Fibroblast of the conjunctiva (primary cell): ENCODE measurements around the gene HERPUD2.
"Not testable (repeated sequence)": the region's sequence is repeated elsewhere in the genome, so short reads cannot be mapped to it uniquely, and the experiment has no call there.

Experiments
- DNase-seq: peaks from one replicate; pipeline ENCODE4 v3.0.0-alpha.2; 2010; ENCODE audit warnings: low read depth

Gene HERPUD2

GRCh38 chr7:35714407-35714806, 19.5 kb upstream of the HERPUD2 start:
- DNase-seq, result no peak

DNA sequence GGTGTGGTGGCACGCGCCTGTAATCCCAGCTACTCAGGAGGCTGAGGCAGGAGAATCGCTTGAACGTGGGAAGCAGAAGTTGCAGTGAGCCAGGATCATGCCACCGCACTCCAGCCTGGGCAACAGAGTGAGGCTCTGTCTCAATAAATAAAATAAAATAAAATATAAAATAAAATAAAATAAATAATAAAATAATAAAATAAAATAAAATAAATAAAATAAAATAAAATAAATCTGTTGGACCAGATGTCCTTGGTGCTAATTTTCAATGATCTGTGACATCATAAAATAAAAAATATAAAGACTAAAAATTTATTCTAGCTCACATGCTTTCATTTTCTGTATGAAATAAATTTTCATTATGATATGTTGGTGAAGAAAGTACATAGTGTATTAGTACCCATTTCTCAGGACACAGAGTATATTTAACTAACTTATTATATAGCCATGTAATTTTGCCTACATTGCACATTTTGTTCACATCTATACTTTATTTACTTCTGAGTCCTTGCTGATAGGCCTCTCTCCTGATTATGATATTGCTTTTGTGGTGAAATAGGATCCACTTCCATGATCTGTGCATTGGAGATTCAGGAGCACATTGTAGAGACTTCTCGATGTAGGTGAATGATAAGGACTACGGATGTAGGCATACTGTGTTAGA, 17.8 kb upstream of the HERPUD2 start:
- no peak for DNase-seq

DNA sequence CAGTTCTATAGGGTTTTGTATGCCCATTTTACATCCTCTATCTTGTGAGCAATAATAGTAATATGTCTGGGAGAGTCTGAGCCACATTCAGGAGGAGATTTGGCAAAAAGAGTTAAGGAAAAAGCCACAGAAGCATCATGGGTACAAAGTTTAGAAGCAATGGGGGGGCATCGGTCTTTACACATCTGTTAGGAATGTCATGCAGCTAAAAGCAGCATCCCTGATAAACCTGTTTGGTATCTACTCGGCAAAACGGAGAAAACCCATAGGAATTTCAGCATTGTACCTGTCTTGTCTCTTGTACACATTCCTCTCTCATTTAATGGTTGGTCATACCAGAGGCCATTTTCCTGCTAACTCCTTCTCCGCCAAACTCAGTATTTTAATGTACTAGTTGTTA, 12.5 kb upstream of the HERPUD2 start:
- DNase-seq, result no peak

DNA sequence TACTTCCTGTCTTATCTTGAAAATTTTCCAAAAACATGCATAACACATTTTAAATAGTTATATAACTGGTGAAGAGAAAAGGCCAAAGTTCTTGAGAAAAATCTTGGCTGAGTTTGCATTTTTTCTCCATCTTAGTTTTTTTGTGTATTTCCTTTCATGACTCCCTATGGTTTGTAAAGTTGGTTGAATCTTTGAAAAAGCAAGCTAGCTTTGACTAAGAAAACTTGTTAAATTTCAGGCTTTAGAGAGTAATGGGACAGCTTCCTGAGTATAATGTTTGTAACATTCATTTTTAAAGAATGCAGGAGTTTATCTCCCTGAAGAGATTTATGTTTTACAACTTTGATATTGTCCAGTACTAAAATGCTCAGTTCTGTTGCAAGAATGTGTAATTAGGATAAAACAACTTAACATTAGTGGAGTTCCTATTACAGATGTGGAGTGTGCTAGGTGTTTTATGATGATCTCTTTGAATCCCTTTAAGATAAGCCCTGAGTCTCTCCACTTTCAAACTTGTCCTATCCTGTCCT, 11.1 kb upstream of the HERPUD2 start:
- no peak for DNase-seq

DNA sequence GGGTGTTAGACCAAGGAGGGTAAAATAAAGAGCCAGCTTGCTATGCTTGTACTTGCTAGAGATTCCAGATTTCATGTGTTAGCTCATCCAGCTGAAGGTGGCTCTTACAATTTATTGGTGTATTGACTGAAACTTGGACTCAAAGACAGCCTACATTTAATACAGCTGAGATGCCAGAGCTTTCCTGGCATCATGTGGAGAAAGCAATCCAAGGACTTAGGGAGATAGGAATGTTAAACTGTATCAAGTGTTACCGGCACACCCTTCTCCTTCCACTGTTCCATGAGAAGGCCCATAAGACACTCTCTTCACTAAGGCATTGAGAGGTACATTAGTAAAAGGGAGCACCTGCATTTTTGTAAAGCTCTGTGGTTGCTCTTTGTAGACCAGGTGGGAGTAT, 9.3 kb upstream of the HERPUD2 start:
- DNase-seq, result no peak

- DNase-seq, result no peak
These were observed 7.6 kb upstream of the HERPUD2 start for GRCh38 chr7:35702541-35702940.

DNA sequence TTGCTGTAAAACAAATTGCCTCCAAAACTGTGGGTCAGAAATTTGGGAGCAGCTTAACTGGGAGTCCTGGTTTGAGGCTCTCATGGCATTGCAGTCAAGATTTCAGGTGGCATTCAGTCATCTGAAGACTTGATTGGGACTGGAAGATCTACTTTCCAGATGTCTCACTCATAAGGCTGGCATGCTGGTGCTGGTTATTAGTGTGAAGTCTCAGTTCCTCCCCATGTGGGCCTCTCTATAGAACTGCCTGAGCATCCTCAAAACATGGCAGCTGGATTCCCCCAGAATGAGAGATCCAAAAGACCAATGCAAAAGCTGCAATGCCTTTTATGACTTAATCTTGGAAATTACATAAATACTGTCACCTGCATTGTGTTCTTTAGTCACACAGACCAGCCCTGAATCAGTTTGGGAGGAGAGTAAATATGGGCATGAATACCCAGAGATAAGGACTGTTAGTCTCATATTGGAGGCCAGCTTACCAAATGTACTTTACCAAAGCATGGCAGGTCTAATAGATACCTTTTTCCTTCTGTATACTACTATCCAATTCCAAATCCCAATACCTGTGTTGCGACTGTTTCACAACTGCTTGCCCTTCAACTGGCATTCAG, 6.5 kb upstream of the HERPUD2 start:
- no peak for DNase-seq

DNA sequence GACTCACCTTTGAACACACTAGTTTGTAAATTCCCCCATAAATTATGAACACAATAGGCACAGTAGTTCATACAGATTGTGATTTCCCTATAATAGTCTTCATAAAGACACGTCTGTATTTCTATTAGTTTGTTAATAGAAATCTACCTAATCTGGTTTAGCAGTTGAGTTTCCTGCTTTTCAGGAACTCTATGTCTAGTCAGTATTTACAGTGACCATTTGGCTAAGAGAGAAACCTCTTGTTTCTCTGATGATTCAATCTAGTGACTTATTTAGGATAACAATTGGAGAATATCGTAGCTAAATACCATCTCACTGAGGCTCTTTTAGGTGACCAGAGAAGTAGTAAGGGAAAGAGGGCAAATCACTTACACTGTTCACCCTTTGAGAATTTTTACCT, 5.9 kb upstream of the HERPUD2 start:
- no peak for DNase-seq

DNA sequence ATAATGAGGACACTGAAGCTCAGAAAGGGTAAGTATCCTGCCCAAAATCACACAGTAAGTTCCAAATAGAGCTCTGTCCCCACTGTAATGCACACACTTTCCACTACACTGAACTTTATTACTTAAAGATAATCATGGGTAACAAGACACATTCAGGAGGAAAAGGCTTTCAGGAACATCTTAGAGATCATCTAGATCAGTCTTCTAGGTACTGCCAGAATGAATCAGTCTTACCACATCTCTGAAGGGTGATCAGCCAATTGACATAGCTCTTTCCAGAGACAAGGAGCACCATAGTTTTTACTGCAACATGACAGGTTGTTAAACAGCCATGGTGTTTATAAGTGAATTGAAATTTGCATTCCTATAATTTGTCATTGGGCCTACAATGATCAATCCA, 5.4 kb upstream of the HERPUD2 start:
- no peak for DNase-seq

DNA sequence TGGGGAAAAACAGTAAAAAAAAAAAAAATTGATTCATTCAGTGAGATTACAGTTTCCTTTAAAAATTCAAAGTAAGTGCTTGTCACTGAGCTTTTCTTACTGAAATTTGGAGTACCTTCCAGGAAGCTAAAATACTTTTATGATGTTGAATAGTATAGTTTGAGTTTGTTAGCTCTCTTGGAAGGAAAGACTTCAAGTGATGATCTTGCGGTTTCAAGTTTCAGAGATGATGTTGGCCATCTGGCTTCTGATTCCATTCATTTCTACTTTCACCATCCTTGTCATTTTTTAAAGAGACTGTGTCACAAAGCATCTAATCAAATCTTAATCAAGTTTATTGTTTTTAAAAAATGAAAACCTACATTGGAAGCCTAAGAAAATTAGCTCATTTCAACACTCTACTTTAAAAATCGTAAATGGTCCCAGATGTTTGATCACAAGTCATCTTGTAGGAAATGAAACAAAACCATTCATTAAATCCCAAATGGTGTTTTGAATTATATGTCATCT, 4.9 kb upstream of the HERPUD2 start:
- no peak for DNase-seq

DNA sequence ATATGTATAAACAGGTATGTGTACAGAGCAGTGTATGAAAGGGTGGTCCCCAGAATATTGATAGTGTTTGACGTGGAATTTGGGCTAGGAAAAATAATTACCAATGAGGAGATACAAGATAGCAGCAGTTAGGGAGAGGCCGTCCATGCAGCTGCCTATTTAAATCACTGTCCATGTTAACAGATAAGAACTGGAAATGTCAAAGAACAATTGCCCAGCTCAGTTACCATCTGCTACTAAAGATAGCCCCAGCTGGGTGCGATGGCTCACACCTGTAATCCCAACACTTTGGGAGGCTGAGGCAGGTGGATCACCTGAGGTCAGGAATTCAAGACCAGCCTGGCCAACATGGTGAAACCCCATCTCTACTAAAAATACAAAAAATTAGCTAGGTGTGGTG, 3.4 kb upstream of the HERPUD2 start:
- not testable (repeated sequence) for DNase-seq

DNA sequence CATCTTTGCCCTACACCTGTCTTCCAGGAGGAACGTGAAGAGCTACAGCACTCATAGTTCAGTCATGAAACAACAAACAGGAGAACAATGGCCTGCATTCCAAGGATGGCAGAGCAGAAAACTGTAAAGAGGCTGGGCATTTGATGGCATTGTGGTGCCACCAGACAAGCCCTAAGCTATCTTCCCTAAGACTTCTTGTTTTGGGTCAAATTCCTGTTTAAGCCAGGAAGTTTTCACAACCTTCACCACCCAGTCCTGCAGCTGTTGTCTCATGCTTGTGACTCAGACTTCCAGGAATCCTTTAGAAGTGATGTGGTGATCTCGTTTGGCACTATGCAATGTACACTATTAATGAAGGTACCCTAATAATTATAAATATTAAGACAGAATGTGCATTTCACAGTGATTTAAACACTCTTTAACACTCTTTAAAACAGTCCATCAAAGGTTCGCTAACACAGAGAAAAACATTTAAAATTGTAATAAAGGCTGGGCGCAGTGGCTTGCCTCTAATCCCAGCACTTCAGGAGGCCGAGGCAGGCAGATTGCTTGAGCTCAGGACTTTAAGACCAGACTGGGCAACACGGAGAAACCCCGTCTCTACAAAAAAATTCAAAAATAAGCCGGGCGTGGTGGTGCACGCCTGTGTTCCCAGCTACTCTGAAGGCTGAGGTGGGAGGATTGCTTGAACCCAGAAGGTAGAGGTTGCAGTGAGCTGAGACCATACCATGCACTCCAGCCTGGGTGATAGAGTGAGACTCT, 2.7 kb upstream of the HERPUD2 start:
- no peak for DNase-seq

- no peak for DNase-seq
These were observed 1.1 kb upstream of the HERPUD2 start for GRCh38 chr7:35695987-35696386.

GRCh38 chr7:35695473-35695850, 527 bp upstream of the HERPUD2 start:
- DNase-seq, result no peak

DNA sequence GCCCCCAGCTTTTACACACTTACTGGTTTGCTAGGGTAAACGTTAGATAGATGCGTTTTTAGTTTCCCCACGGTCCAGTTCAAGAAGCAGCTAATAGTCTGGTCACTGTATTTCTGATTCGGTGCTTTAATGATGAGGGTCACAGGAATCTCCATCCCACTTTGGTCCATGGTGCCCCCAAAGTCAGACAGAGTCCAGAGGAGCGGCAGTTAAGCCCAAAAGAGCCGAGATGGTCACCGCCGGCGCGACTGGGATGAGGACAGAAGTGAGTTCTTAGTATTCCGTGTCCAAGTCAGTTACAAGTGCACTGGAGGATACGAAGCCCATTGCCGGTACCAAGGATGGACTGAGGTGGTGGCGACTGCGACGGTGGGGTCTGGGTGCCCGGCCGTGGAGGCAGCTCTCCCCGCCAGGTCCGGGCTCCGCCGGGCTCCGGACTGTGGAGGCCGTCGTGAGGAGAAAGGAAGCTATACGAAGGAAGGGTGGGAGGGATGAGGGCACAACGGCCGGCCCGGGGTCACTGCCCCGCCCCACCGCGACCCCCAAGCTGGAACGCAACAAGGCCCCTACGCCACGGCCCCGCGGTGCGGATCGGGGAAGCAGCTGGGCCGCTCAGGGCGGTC, 663 bp downstream of the HERPUD2 start:
- no peak for DNase-seq

- DNase-seq, result no peak
These were observed 3.1 kb downstream of the HERPUD2 start for GRCh38 chr7:35691827-35692307.

DNA sequence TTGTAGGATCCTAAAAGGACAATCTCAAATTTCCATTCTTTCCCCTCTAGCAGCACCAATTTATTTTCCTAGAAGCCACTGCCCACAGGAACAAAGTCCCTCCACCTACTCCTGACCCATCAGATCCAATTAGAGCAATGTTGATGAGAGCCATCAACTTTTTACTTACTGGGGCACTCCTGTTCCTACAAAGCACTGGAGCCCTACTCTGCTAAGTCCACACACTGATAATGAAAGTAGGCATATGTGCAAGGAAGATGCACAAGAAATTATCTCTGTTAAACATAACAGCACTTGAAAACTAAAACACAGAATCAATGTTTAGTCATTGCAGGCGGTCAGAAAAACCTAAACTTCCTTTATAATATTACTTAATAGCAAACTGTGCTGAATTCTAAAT, 3.6 kb downstream of the HERPUD2 start:
- no peak for DNase-seq

- DNase-seq, result not testable (repeated sequence)
These were observed 4.3 kb downstream of the HERPUD2 start for GRCh38 chr7:35690614-35691013.

GRCh38 chr7:35685781-35686180, 9.2 kb downstream of the HERPUD2 start:
- no peak for DNase-seq

- no peak for DNase-seq
These were observed 13.5 kb downstream of the HERPUD2 start for GRCh38 chr7:35681231-35682029.

DNA sequence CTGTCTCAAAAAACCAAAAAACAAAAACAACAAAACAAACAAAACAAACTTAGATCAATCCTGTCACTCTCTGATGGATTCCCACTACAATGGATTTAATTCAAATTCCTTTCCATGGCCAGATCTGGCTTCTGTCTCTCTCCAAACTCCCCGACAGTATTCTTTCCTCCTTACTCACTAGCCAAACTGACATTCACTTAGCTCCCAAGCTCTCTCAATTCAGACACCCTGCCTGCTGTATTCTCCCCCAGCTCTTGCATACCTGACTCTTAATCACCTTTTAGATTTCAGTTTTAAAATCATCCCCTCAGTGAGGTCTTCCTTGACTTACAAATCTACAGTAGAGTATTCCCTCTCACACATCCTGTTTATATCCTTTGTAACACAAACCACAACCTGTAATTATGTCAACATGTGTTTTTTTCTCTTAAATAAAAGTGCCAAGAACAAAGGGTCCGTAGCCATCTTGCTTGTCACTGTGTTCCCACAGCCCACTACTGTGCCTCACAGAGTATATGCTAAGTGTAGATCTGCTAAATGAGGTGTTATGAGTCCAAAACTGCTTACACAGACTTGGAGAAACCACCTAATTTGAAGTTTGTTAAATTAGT, 14.4 kb downstream of the HERPUD2 start:
- DNase-seq, result no peak
